SH-SY5Y (cell line): Measurements from ENCODE around the gene CDH4.

ENCODE experiments used
- GATA2 ChIP-seq: IDR thresholded peaks from 2 replicates; pipeline ENCODE4 v1.6.1; 2011; ENCODE audit warnings: mild to moderate bottlenecking, low read depth, low read length
- GATA3 ChIP-seq: IDR thresholded peaks from 2 replicates; pipeline ENCODE4 v1.6.1; 2011; ENCODE audit warnings: low read depth, mild to moderate bottlenecking, low read length, moderate library complexity

DNA sequence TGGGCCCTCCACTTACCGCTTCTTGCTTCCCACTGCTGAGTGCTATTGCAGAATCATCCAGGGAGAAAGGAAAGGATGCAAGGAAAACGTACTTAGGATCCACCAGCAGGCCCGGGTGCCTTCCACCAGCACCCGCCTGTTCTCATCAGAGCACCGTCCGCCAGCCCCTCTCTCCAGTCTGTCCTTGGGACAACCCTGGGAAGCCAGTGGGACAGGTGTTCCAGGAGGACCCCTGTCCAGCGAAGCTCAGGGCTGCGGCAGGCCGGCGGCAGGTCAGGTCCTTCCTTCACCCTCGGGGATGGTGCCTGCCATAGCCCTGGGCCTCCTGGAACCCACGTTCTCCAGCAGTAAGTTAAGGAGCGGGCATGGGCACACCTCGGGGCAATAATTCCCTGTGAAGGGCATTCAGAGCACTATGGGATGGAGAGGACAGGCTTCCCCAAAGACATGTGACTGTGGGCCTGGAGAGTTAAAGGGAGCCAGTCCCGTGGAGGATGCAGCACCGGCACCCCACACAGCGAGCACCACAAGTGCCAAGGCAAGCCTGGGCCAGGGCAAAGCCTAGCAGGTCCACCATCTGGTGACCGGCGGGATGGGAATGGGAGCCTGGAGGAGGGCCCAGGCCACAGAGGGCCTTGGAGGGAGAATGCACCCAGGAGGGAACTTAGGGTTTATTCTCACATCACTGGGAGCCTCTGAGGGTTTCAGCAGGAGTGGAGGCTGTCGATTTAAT is 416.9 kb downstream of the CDH4 start:
- TF ChIP-seq GATA2: no peak
- no peak for TF ChIP-seq GATA3
